Stimulated activated naive CD8-positive, alpha-beta T cell treated with anti-CD3 and anti-CD28 coated beads, Interleukin-15, Interleukin-2, amounts not matched to agents 100 ng/mL and 50 ng/mL, for 24 hours (primary cell): ENCODE results near the gene LIG1.

Experiments used
- H3K27ac Mint-ChIP-seq: one replicate; pipeline ENCODE4 v1.8.0; 2021; ENCODE audit warnings: mild to moderate bottlenecking, mixed read lengths
- H3K27me3 Mint-ChIP-seq: one replicate; pipeline ENCODE4 v1.8.0; 2021; ENCODE audit warnings: mixed read lengths
- H3K36me3 Mint-ChIP-seq: one replicate; pipeline ENCODE4 v1.8.0; 2021; ENCODE audit warnings: low read depth, mixed read lengths
- H3K4me1 Mint-ChIP-seq: one replicate; pipeline ENCODE4 v1.8.0; 2021; ENCODE audit warnings: low read depth, mixed read lengths
- H3K4me3 Mint-ChIP-seq: one replicate; pipeline ENCODE4 v1.8.0; 2021; ENCODE audit warnings: mild to moderate bottlenecking, mixed read lengths
- H3K9me3 Mint-ChIP-seq: one replicate; pipeline ENCODE4 v1.8.0; 2021; ENCODE audit warnings: mixed read lengths

Gene LIG1

DNA sequence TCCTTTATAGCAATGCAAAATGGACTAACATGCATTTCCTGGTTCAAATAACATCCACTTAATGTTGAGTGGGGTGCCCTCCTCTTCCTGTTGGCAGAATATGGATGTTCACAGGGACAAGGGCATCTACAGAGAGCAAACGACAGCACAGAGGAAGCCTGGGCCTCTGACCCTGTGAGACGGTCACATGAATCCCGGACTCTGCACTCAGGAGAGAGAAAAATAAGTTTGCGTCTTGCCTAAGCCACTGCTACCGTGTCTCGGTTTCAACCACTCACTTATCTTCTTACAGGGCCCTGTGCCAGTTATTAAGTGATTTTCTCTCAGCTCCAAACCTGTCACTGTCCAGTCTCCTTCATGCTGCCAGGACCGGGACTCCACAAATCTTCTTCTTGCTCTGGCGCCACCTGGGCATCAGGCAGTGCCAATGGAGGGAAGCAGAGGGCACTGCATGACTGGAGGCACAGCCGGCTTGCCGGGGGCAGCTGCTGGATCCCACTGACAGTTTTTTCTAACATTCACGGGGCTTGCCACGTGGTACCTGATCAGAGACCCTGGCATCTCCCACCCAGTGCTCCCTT, 11.8 kb downstream of the LIG1 start:
- no peak overlapping the region for H3K4me3 Mint-ChIP-seq
- H3K36me3 Mint-ChIP-seq: peaks cover 70% of the 10 kb centered on the region
- H3K27ac Mint-ChIP-seq: no peak overlapping the region
- H3K9me3 Mint-ChIP-seq: no peaks in the 10 kb centered on the region
- H3K27me3 Mint-ChIP-seq: no peaks in the 10 kb centered on the region
- no peaks in the 10 kb centered on the region for H3K4me1 Mint-ChIP-seq

DNA sequence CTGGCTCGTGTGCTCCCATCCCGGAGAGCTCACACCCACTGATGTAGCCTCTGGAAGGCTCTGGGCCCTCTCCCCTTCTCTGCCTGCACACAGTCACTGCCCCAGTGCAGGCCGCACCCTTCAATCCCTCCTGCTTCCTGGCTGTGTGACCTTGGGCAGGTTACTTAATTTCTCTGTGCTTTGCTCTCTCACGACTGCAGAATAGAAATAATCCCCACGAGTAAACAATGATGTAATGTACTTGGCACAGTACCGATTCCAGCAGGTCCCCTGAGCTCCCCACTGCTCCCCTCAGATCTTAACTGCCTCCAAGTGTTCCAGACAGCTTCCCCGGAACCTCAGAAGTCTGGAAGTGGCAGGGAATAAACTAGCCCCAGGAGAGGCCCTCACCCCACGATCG, 16.1 kb downstream of the LIG1 start:
- H3K27ac Mint-ChIP-seq: no peak overlapping the region
- no peaks in the 10 kb centered on the region for H3K4me1 Mint-ChIP-seq
- H3K4me3 Mint-ChIP-seq: no peak overlapping the region
- H3K27me3 Mint-ChIP-seq: no peaks in the 10 kb centered on the region
- H3K36me3 Mint-ChIP-seq: peaks cover 70% of the 10 kb centered on the region
- no peaks in the 10 kb centered on the region for H3K9me3 Mint-ChIP-seq

DNA sequence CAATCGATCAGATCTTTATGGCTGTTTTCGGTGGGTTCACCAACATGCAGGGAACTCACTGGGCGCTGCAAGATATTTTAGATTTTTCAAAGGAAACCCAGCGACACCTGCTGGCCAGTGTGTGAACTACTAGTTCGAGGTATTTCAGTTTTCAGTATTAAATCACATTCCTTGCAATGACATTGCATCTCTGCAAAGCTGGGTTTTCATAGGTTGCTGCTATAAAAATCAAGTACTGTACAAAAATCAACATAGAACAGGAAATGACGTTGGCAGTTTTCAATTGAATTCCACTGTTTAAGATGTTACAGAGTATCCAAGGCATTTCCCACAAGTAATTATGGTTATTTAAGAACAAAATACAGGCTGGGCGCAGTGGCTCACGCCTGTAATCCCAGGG, 17.6 kb downstream of the LIG1 start:
- no peaks in the 10 kb centered on the region for H3K27me3 Mint-ChIP-seq
- H3K27ac Mint-ChIP-seq: no peak overlapping the region

DNA sequence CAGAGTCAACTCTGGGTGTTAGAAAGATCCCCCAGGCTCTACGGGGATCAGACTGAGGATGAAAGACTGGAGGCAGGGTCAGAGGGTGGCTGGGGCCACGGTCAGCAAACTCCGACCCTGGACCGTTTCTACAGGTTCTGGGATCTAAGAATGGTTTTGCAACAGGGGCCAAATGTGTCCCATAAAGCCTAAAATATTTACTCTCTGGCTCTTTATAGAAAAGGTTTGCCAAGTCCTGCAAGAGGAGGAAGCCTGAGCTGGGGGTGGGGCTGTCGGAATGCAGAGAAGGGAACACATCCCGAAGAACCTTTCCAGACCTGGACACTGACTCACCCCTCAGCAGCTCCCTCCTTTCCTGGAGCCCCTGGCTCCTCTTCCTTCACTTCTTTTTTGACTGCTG, 20.7 kb downstream of the LIG1 start:
- H3K36me3 Mint-ChIP-seq: peaks cover 71% of the 10 kb centered on the region
- H3K9me3 Mint-ChIP-seq: no peaks in the 10 kb centered on the region
- no peaks in the 10 kb centered on the region for H3K4me1 Mint-ChIP-seq
- no peaks in the 10 kb centered on the region for H3K27me3 Mint-ChIP-seq
- no peak overlapping the region for H3K4me3 Mint-ChIP-seq
- H3K27ac Mint-ChIP-seq: no peak overlapping the region

More for the DNA sequence above, 17.6 kb downstream of the LIG1 start:
- Mint-ChIP-seq H3K4me3 (no peak overlapping the region), H3K9me3 (no peaks in the 10 kb centered on the region), H3K36me3 (peaks cover 63% of the 10 kb centered on the region), H3K4me1 (no peaks in the 10 kb centered on the region)

DNA sequence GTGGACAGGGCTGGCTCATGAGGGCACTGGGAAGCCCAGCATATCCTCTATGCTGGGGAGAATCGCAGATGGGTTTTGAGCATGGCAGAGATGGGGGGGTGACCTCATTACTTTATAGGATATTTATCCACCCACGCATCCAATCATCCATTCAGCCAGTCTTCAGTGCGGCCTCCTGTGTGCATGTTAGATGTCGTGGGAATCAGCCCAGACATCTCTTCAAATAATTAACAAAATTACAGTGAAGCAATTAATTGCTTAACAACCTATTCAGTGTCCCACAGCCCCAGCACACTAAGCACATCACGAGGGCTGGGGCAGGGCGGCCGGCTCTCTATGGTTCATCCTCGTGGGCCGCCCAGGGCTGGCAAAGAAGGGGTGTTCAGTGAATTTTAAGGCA, 21.6 kb downstream of the LIG1 start:
- Mint-ChIP-seq H3K9me3 (no peaks in the 10 kb centered on the region), H3K4me1 (no peaks in the 10 kb centered on the region), H3K27ac (no peak overlapping the region), H3K27me3 (no peaks in the 10 kb centered on the region), H3K36me3 (peaks cover 71% of the 10 kb centered on the region), H3K4me3 (no peak overlapping the region)

DNA sequence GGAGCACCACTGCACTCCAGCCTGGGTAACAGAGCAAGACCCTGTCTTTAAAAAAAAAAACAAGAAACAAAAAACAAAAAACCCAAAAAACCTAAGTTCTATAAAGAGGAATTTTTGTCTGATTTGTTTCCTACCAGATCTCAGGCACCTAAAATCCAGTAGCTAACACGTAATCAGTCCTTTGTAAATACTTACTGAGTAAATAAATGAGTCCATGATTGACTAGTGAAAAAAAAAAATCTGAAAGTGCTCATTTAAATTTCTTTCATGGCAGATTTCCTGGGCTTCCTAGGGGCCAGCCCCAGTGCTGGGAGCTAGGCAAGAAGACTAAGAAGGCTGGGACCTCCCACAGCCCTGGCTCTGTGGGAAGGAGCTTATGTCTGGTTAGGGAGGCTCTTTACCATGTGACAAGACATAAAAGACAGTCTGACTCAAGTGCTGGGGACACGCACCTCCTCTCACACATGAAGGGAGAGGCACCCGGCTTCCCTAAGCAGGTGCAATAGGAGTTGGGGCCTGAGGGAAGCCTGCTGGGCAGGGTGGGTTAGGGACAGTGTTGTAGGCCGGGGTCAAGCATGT, 22.5 kb downstream of the LIG1 start:
- no peak overlapping the region for H3K27ac Mint-ChIP-seq
- no peaks in the 10 kb centered on the region for H3K4me1 Mint-ChIP-seq
- no peaks in the 10 kb centered on the region for H3K9me3 Mint-ChIP-seq
- peaks cover 78% of the 10 kb centered on the region for H3K36me3 Mint-ChIP-seq
- H3K4me3 Mint-ChIP-seq: no peak overlapping the region
- no peaks in the 10 kb centered on the region for H3K27me3 Mint-ChIP-seq

DNA sequence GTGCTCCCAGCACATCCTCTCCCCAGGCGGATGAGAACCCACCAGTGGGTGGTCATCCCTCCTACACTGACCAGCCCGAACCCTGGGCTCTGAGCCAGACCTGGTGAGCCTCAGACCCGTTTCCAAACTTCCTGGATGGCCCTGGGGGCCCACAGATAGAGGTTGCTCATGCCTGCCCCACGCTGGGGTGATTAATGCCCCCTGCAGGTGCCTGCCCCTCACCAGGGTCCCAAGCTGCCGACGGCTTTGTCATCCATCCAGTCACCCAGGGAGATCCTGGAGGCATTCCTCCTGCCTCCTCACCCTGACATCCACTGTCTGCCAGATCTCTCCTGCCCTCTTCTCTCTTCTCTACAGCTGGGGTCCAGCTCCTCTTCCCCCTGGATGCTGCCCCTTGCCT, 31.1 kb downstream of the LIG1 start:
- no peak overlapping the region for H3K4me3 Mint-ChIP-seq
- H3K4me1 Mint-ChIP-seq: no peaks in the 10 kb centered on the region
- H3K36me3 Mint-ChIP-seq: peaks cover 35% of the 10 kb centered on the region
- no peaks in the 10 kb centered on the region for H3K9me3 Mint-ChIP-seq
- no peak overlapping the region for H3K27ac Mint-ChIP-seq
- no peaks in the 10 kb centered on the region for H3K27me3 Mint-ChIP-seq

DNA sequence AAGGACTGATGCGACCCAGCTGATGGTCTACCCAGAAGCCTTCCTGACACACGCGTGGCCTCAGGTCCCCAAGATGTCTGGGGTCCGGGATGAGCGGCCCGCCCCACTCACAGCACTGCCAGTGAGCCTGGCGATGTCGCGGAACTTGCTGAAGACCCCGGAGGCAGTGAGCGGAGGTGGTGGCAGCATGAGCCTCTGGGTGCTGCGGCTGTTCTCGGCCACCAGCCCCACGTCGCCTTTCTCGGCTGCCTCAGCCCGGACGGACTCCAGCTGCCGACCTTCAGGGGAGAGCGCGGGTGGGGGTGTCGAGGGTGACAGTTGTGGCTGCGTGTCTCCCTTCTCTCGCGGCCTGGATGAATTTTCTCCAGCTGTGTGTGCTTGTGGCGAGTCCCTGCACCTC, 32.7 kb downstream of the LIG1 start:
- H3K4me1 Mint-ChIP-seq: no peaks in the 10 kb centered on the region
- peaks cover 25% of the 10 kb centered on the region for H3K36me3 Mint-ChIP-seq
- no peaks in the 10 kb centered on the region for H3K27me3 Mint-ChIP-seq
- no peak overlapping the region for H3K4me3 Mint-ChIP-seq
- H3K27ac Mint-ChIP-seq: no peak overlapping the region
- H3K9me3 Mint-ChIP-seq: no peaks in the 10 kb centered on the region

DNA sequence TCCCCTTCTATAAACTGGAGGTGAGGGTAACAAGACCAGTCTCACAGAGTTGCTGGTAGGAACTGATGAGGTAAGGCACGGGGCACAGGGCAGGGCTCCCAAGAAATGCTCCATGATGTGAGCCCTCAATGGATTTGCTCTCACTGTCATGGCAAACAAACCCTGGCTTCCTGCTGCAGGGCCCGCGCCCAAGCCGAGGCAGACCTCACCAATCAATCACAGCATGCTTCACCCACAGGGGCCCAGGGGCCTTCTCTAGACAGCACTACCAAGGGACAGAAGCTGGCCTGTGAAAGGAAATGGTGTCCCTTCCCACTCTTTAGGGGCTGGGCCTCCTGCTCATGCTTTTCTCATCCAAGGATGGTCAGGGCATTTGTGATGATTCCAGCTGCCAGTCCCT, 33.6 kb downstream of the LIG1 start:
- H3K36me3 Mint-ChIP-seq: peaks cover 33% of the 10 kb centered on the region
- H3K4me3 Mint-ChIP-seq: no peak overlapping the region
- no peaks in the 10 kb centered on the region for H3K9me3 Mint-ChIP-seq
- no peaks in the 10 kb centered on the region for H3K4me1 Mint-ChIP-seq
- no peak overlapping the region for H3K27ac Mint-ChIP-seq
- no peaks in the 10 kb centered on the region for H3K27me3 Mint-ChIP-seq

DNA sequence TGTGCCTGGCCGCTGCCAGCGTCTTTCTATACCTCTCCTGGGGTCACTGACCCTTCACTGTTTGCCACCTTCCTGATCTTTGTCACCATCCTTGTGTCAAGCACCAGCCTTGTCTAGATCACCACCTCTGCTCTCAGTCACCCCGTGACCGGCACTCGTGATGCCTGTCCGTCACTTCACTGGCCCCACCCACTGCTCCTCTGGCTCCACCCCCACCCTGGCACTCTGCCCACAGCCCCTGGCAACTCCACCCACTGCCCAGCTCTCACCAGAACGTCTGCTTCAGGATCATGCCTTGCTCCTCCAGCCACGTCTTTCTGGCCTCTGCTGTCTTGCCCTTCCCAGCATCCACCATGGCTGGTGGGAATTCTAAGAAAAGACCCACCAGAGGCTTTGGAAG, 34.7 kb downstream of the LIG1 start:
- no peak overlapping the region for H3K27ac Mint-ChIP-seq
- H3K9me3 Mint-ChIP-seq: no peaks in the 10 kb centered on the region
- H3K36me3 Mint-ChIP-seq: peaks cover 41% of the 10 kb centered on the region
- no peaks in the 10 kb centered on the region for H3K27me3 Mint-ChIP-seq
- no peaks in the 10 kb centered on the region for H3K4me1 Mint-ChIP-seq
- H3K4me3 Mint-ChIP-seq: no peak overlapping the region

DNA sequence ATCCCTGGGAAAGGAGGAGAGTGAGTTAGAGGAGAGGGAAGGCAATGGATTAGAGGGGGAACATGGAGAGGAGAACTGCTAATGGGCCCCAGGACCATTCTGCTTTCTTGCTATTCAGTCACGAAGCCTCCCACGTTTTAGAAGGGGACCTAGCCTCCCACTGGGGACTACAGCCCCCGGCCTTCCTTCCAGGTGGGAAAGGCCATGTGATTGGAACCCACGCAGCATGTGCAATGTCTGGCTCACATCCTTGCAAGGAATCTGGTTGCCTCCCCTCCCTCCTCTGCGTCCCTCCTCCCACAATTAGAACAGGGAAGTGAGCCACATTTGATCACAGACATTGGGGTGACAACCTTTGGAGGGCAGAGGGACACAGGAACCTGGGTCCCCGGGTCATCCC, 37.0 kb downstream of the LIG1 start:
- Mint-ChIP-seq H3K27ac (no peak overlapping the region), H3K4me3 (no peak overlapping the region), H3K27me3 (no peaks in the 10 kb centered on the region), H3K4me1 (no peaks in the 10 kb centered on the region), H3K36me3 (peaks cover 41% of the 10 kb centered on the region), H3K9me3 (no peaks in the 10 kb centered on the region)

DNA sequence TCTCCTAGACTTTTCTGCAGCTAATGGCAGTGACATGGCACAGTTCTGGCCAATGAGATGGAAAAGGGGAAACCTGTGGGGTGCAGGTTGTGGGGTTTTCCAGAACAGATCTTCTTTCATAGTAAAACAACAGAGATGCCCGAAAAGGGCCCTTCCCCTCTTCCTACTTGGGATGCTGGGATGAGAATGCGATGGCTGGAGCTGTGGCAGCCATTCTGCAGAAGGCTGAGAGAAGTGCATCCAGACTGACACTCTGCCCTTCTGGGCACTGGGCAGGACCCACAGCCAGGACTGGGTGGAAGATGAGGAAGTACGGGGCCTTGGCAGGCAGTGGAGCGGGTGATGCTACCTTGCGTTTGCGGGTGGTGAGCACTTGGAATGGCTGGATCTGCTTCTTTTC, 42.6 kb downstream of the LIG1 start:
- H3K27ac Mint-ChIP-seq: no peak overlapping the region
- H3K9me3 Mint-ChIP-seq: no peaks in the 10 kb centered on the region
- H3K36me3 Mint-ChIP-seq: peaks cover 77% of the 10 kb centered on the region
- H3K4me3 Mint-ChIP-seq: no peak overlapping the region
- no peaks in the 10 kb centered on the region for H3K27me3 Mint-ChIP-seq
- peaks cover 10% of the 10 kb centered on the region for H3K4me1 Mint-ChIP-seq

DNA sequence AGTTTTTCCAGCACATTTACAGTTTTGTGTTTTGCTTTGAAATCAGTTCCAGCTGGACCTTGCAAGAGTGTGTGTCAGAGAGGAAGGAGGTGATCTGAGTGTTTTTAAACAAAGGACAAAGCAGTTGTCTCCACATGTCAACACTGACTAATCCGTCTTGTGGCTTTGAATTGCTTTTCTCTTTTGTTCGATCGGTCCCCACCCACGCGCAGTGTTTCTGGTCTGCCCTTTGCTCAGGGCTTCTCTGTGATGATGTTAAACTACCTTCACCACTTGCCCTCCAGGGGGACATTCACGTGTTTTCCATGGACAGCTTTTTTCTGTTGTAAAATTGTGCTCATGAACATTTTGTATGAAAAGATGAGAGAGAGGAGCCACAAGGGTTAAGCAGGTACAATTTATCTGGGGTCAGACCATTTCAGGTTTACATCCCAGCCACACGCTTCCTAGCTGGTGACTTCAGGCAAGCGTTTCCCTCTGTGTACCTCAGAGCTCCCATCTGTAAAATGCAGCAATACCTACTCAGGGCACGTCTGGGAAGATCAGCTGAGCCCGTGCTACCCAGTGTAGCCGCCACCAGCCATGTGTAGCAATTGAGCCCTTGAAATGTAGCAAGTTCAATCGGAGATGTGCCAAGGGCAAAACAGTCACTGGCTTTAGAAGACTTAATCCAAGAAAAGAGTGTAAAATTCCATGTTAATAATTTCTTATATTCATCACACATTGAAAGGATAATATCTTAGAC, 46.1 kb downstream of the LIG1 start:
- H3K9me3 Mint-ChIP-seq: no peaks in the 10 kb centered on the region
- H3K27me3 Mint-ChIP-seq: no peaks in the 10 kb centered on the region
- peak overlapping the region; percentile 76 for H3K27ac Mint-ChIP-seq
- H3K4me1 Mint-ChIP-seq: peaks cover 16% of the 10 kb centered on the region
- no peak overlapping the region for H3K4me3 Mint-ChIP-seq
- peaks cover 75% of the 10 kb centered on the region for H3K36me3 Mint-ChIP-seq

DNA sequence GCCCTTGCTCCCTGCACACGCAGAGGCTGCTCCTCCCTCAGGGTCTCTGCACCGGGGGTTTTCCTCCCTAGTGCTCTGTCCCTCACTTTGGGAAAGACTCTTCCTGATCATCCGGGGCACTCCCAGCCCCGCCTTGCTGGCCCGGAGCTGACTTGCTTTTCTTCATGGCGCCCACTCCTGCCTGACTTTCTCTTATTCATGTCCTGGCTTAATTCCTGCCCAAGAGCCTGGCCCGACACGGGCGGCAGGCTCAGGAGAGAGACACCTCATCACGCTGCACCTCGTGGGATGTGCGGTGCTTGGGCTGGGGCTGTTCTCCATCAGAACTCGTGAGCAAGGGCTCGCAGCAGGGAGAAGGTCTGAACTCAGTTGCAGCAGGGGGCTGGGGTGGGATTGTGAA, 47.7 kb downstream of the LIG1 start:
- no peak overlapping the region for H3K4me3 Mint-ChIP-seq
- H3K27me3 Mint-ChIP-seq: no peaks in the 10 kb centered on the region
- peaks cover 71% of the 10 kb centered on the region for H3K36me3 Mint-ChIP-seq
- peaks cover 29% of the 10 kb centered on the region for H3K4me1 Mint-ChIP-seq
- H3K9me3 Mint-ChIP-seq: no peaks in the 10 kb centered on the region
- no peak overlapping the region for H3K27ac Mint-ChIP-seq

DNA sequence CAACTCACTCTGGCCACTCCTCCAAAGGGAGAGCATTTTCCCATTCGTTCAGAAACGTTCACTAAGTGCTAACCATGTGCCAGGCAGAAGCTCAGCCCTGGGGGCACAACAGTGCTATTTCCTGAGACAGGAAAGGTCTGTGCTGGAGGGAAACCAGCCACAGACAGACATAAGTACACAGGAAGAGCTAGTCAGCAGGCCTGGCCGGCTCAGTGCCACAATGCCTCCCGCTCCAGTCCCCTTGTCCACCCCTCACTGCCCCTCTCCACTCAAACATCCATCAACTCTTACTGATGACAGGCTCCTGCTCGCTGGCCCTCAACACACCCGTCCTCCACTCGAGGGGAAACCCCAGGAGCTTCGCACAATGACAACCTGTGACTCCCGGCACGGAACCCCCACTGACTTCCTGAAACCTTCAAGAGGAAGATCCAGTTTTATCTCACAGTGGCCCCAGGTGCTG, 48.2 kb downstream of the LIG1 start:
- H3K27me3 Mint-ChIP-seq: no peaks in the 10 kb centered on the region
- H3K36me3 Mint-ChIP-seq: peaks cover 69% of the 10 kb centered on the region
- H3K4me3 Mint-ChIP-seq: no peak overlapping the region
- H3K27ac Mint-ChIP-seq: no peak overlapping the region
- peaks cover 29% of the 10 kb centered on the region for H3K4me1 Mint-ChIP-seq
- no peaks in the 10 kb centered on the region for H3K9me3 Mint-ChIP-seq

DNA sequence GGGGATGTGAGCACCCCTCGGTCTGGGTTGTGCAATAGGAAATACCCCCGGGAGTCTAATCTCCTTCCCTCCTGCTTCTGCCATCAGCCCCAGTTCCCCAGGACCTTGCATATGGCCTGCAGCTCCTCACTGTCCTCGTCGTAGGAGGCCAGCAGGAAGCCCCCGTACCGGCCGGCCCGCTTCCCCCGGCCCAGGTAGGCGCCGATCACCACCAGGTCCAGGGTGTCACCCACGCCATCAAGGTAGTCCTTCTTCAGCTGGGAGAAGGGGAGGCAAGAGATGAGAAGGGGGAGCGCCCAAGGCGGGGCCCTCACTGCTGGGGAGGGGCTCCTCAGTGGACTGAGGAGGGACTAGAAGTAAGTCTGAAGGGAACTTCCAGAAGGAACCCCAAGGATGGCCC, 49.1 kb downstream of the LIG1 start:
- no peak overlapping the region for H3K4me3 Mint-ChIP-seq
- no peaks in the 10 kb centered on the region for H3K27me3 Mint-ChIP-seq
- no peak overlapping the region for H3K27ac Mint-ChIP-seq
- no peaks in the 10 kb centered on the region for H3K9me3 Mint-ChIP-seq
- peaks cover 29% of the 10 kb centered on the region for H3K4me1 Mint-ChIP-seq
- peaks cover 65% of the 10 kb centered on the region for H3K36me3 Mint-ChIP-seq
